Epithelial cell of proximal tubule (primary cell): ENCODE results near the gene PGLYRP4. TPM values are rescaled to one million over a fixed set of nuclear protein-coding genes. Genes with fewer than 3 reads are reported as not detected.

Source experiments
- DNase-seq: peaks from one replicate; pipeline ENCODE4 v3.0.0-alpha.2; 2011; ENCODE audit warnings: low read depth
- H3K4me3 ChIP-seq: 2 replicates; pipeline ENCODE4 v1.5.1; 2011; ENCODE audit warnings: low read depth, mild to moderate bottlenecking, low read length
- total RNA-seq: library from RNA; depleted of rRNA; stranded (reverse); fragments of >200 nt; gene quantifications from 2 replicates; pipeline ENCODE4 v1.2.3, GENCODE V29; 2015
- TF ChIP-seq, protein P1 (sequence below): conservative IDR thresholded peaks from 2 replicates; pipeline ENCODE4 v1.5.1; 2012; ENCODE audit warnings: low read depth, mild to moderate bottlenecking, low read length

PGLYRP4 gene
- total RNA-seq, 1 donor from 2014 or later = not detected

DNA sequence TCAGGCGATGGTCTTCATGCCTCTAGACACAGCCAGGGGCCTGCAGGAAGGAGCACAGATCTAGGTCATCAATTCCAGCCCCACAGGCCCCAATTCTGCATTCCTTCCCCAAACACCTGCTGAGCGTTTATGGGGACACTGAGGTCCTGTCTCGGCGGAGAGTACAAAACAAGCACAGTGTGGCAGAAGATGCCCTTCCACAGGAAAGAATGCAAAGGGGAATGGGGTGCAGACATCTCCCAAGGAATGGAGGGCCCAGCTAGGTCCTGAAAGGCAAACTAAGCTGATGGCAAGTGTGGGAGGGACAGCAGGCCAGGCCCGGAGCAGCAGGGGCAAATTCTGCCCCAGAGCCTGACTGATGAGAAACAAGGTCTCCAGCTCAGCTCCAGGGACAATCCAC, 45.8 kb upstream of the PGLYRP4 start:
- TF ChIP-seq, protein P1, sequence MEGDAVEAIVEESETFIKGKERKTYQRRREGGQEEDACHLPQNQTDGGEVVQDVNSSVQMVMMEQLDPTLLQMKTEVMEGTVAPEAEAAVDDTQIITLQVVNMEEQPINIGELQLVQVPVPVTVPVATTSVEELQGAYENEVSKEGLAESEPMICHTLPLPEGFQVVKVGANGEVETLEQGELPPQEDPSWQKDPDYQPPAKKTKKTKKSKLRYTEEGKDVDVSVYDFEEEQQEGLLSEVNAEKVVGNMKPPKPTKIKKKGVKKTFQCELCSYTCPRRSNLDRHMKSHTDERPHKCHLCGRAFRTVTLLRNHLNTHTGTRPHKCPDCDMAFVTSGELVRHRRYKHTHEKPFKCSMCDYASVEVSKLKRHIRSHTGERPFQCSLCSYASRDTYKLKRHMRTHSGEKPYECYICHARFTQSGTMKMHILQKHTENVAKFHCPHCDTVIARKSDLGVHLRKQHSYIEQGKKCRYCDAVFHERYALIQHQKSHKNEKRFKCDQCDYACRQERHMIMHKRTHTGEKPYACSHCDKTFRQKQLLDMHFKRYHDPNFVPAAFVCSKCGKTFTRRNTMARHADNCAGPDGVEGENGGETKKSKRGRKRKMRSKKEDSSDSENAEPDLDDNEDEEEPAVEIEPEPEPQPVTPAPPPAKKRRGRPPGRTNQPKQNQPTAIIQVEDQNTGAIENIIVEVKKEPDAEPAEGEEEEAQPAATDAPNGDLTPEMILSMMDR = no peak
- DNase-seq = no peak
- H3K4me3 ChIP-seq = no peak overlapping the region

DNA sequence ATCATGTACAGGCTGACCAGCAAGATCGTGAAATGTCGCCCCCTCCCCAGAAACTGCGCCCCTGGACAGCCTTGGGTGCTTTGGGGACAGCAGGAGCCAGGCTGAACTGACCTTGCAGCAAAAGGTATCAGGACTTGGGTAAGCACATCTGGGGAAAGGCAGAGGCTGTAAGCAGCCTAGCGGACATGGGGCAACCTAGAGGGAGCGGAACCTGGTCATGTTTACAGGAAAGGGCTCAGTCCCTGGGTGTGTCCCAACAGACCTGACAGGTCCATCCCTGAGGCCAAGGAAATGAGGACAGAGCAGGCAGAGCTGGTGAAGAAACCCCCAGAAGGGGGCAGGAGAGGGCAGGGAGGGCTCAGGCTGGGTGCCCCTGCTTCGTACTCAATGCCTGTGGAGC, 45.3 kb upstream of the PGLYRP4 start:
- TF ChIP-seq, protein P1 = no peak
- H3K4me3 ChIP-seq = no peak overlapping the region
- no peak for DNase-seq

DNA sequence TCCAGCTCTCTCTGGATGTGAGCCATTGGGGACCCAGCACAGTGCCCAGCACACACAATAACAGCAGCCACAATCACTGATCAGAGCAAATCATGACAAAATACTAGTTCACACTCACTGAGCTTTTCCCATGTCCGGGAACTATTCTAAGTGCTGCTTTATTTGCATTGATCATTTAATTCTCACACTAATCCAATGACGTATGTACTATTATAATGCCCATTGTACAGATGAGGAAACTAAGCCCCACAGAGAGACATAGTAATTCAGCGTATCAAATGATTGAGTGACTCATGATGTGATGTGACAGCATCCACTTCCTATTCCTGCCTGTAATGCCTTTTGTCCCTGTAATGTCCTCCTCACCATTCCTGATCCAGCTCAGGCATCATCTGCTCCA, 44.2 kb upstream of the PGLYRP4 start:
- TF ChIP-seq, protein P1 = no peak
- no peak overlapping the region for H3K4me3 ChIP-seq
- no peak for DNase-seq

DNA sequence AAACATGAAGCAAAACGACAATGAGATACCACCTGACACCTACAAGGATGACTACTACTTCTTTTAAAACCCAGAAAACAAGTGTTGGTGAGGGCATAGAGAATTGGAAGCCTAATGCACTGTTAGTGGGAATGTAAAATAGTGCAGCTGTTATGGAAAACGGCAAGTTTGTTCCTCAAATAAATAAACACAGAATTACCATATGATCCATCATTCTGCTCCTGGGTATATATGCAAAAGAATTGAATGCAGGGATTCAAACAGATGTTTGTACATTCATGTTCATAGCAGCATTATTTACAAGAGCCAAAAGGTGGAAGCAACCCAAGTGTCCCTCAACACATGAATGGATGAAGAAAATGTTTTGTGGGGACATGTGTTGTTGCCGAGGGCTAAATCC, 43.6 kb upstream of the PGLYRP4 start:
- no peak for DNase-seq
- H3K4me3 ChIP-seq = no peak overlapping the region
- TF ChIP-seq, protein P1 = no peak

DNA sequence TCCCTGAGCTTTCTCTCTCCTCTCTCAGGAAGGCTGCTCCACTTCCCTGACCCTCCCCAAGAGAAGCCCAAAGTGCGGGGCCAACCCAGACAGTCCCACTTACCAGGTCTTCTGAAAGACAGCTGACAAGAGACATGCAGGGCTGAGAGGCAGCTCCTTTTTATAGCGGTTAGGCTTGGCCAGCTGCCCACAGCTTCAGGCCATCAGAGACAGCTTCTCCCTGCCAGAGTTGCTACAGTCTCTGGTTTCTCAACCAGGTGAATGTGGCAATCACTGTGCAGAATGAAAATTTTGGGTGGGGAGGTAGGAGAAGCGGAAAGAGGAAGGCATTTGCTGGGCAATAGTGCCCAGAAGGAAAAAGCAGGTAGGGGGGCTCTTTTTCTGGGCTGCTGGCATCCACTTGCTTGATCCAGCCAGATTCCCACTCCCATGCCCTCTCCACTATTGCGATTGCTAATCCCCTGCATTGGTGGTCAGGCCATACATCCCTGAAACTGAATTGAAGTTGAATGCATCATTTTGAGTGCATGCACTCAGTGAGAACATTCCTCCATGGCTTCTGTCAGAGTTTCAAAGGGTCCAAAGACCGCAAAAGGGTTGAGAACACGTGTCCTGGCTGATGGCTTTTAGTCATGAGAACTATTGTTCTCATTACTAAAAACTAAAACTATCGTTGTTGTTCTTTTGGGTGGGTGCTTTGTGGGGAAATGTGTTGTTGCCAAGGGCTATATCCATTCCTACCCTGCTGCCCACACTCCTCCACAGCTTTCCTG, 42.5 kb upstream of the PGLYRP4 start, which contains the start of gene S100A8:
S100A8 (minus strand) TSS at position 136 of the 773 bp plus-strand sequence. CDS start 538 bp downstream, outside the sequence.
- no peak within 1 kb of the TSS for H3K4me3 ChIP-seq
- DNase-seq = no peak
- TF ChIP-seq, protein P1 = no peak

DNA sequence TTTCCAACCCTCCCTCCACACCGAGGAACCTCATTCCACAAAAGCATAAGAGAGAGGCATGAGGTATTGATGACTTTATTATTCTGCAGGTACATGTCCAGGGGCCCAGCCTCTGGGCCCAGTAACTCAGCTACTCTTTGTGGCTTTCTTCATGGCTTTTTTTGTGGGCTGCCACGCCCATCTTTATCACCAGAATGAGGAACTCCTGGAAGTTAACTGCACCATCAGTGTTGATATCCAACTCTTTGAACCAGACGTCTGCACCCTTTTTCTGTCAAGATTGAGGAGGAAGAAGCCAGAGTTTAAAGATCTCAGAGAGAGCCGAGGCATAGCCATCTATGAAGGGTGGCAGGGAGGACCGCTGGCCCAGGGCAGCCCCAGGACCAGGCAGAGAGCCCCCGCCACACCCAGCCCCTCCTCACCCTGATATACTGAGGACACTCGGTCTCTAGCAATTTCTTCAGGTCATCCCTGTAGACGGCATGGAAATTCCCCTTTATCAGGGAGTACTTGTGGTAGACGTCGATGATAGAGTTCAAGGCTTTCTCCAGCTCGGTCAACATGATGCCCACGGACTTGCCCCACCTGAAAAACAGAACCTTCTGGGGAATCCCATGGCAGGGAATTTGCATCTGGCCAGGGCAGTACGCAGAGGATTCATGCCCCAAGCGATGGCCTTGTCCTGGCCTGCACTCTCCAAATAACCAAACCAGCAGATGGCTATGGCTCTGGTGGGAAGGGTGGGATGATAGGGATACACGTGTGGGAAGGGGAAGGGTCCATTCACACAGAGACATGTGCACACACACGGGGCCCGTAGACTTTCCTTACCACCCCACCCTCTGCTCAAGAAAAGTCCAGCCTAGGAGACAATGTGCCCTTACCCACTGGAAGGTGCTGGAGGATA, 41.6 kb upstream of the PGLYRP4 start:
- DNase-seq = no peak
- H3K4me3 ChIP-seq = no peak overlapping the region
- TF ChIP-seq, protein P1 = no peak
